ENCODE data around the gene DAP3. TPM values are rescaled to one million over a fixed set of nuclear protein-coding genes. Genes with fewer than 3 reads are reported as not detected.
"Not testable (repeated sequence)": the region's sequence is repeated elsewhere in the genome, so short reads cannot be mapped to it uniquely, and the experiment has no call there.

Gene DAP3
- total and polyA plus RNA-seq, 9 of the 15 experiments (the other 6 are each of a cell fraction or from before 2014, with no cell fraction given) = 155 to 484 (median 298) TPM

DNA sequence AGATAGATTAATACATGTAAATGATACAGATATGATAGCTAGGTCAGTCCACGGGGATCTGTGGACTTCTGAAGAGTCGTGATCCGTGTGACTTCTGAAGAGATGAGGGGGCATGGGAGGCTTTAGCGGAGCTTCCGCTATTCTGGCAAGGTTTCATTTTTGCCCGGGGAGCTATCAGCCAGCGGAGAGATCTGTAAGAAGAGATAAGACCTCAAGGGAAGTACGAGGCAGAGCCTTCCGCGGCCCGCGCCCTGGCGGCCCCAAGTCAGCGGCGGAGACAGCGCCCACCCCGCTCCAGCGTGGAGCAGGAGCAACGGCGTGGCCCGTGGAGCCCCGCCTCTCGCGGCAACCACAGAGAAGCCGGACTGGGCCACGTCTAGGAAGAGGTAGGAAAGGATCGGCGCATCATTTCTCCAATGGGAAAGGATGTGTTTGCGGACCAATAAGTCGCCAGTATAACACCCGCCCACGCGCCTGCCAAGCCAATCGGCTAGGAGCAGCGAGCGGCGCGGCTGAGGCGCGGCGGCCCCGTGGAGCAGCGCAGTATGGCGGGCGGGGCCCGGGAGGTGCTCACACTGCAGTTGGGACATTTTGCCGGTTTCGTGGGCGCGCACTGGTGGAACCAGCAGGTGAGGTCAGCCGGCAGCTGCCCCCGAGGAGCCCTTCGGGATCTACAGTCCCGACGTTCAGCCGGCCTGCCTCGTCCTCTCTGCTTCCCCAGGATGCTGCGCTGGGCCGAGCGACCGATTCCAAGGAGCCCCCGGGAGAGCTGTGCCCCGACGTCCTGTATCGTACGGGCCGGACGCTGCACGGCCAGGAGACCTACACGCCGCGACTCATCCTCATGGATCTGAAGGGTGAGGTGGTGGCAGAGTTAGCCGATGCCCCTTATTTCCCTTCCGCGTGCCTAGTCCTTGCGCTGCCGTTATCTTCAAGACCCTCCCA is 56.7 kb downstream of the DAP3 start (continued):
- peak; percentile 44; the same call in 1 of the 2 replicates for TF ChIP-seq NBN (IDR thresholded peaks at IDR 0.05; ENCODE audit: low read depth)
- TF ChIP-seq, protein P1, sequence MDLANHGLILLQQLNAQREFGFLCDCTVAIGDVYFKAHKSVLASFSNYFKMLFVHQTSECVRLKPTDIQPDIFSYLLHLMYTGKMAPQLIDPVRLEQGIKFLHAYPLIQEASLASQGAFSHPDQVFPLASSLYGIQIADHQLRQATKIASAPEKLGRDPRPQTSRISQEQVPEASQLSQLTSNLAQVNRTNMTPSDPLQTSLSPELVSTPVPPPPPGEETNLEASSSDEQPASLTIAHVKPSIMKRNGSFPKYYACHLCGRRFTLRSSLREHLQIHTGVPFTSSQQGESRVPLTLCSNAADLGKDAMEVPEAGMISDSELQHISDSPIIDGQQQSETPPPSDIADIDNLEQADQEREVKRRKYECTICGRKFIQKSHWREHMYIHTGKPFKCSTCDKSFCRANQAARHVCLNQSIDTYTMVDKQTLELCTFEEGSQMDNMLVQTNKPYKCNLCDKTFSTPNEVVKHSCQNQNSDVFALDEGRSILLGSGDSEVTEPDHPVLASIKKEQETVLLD (IDR thresholded peaks at IDR 0.05) = peak; percentile 40; the same call in 1 of the 2 replicates
- TF ChIP-seq, protein P2, sequence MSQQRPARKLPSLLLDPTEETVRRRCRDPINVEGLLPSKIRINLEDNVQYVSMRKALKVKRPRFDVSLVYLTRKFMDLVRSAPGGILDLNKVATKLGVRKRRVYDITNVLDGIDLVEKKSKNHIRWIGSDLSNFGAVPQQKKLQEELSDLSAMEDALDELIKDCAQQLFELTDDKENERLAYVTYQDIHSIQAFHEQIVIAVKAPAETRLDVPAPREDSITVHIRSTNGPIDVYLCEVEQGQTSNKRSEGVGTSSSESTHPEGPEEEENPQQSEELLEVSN (IDR thresholded peaks at IDR 0.05; ENCODE audit: borderline replicate concordance in 1 of 2, extremely low read depth in 1 of 2, insufficient read depth in 1 of 2, insufficient read length in 1 of 2, low read depth in 1 of 2, low read length in 1 of 2, poor library complexity in 1 of 2, severe bottlenecking in 1 of 2) = peak in 1 of 2 experiments; percentile 38
- TF ChIP-seq, protein P3, sequence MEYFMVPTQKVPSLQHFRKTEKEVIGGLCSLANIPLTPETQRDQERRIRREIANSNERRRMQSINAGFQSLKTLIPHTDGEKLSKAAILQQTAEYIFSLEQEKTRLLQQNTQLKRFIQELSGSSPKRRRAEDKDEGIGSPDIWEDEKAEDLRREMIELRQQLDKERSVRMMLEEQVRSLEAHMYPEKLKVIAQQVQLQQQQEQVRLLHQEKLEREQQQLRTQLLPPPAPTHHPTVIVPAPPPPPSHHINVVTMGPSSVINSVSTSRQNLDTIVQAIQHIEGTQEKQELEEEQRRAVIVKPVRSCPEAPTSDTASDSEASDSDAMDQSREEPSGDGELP (CRISPR knock-in tag; IDR thresholded peaks at IDR 0.05; ENCODE audit: borderline replicate concordance) = peak; percentile 80
- TF ChIP-seq ZBTB7A (IDR thresholded peaks at IDR 0.05; ENCODE audit: borderline replicate concordance, control insufficient read depth, low read depth, low read length) = peak; percentile 68; the same call in 1 of the 2 replicates
- peak; percentile 54; the same call in 1 of the 2 replicates for TF ChIP-seq KLF6 (CRISPR knock-in tag; IDR thresholded peaks at IDR 0.05; ENCODE audit: borderline replicate concordance)
- peak; percentile 90 for TF ChIP-seq CCNT2 (IDR thresholded peaks at IDR 0.05; ENCODE audit: borderline replicate concordance, extremely low read depth, insufficient read length, low read depth, low read length)
- TF ChIP-seq, protein P4, sequence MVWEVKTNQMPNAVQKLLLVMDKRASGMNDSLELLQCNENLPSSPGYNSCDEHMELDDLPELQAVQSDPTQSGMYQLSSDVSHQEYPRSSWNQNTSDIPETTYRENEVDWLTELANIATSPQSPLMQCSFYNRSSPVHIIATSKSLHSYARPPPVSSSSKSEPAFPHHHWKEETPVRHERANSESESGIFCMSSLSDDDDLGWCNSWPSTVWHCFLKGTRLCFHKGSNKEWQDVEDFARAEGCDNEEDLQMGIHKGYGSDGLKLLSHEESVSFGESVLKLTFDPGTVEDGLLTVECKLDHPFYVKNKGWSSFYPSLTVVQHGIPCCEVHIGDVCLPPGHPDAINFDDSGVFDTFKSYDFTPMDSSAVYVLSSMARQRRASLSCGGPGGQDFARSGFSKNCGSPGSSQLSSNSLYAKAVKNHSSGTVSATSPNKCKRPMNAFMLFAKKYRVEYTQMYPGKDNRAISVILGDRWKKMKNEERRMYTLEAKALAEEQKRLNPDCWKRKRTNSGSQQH (CRISPR knock-in tag; IDR thresholded peaks at IDR 0.05) = 0 out of 2 replicates have a peak, but pooled peaks have one; percentile 43
- TF ChIP-seq PHF8 (IDR thresholded peaks at IDR 0.05; ENCODE audit: borderline replicate concordance, low read length) = peak; percentile 66; the same call in 1 of the 2 replicates
- TF ChIP-seq ELF4 (CRISPR knock-in tag; IDR thresholded peaks at IDR 0.05) = 0 out of 2 replicates have a peak, but pooled peaks have one; percentile 14
- TF ChIP-seq SPI1 (IDR thresholded peaks at IDR 0.05; ENCODE audit: borderline replicate concordance, low read depth, low read length) = 0 out of 2 replicates have a peak, but pooled peaks have one; percentile 17
- TF ChIP-seq POLR2AphosphoS5 (IDR thresholded peaks at IDR 0.05; ENCODE audit: control insufficient read depth, insufficient read depth, low read depth, low read length) = peak; percentile 63; the same call in 1 of the 2 replicates
- TF ChIP-seq DMBX1 (CRISPR knock-in tag; IDR thresholded peaks at IDR 0.05; ENCODE audit: borderline replicate concordance) = 0 out of 2 replicates have a peak, but pooled peaks have one; percentile 53
- TF ChIP-seq MYC (IDR thresholded peaks at IDR 0.05; ENCODE audit: low read depth, low read length) = peak; percentile 92
- TF ChIP-seq MYC (CRISPR knock-in tag; IDR thresholded peaks at IDR 0.05; ENCODE audit: borderline replicate concordance, low read depth) = not testable (repeated sequence)
- TF ChIP-seq, protein P5, sequence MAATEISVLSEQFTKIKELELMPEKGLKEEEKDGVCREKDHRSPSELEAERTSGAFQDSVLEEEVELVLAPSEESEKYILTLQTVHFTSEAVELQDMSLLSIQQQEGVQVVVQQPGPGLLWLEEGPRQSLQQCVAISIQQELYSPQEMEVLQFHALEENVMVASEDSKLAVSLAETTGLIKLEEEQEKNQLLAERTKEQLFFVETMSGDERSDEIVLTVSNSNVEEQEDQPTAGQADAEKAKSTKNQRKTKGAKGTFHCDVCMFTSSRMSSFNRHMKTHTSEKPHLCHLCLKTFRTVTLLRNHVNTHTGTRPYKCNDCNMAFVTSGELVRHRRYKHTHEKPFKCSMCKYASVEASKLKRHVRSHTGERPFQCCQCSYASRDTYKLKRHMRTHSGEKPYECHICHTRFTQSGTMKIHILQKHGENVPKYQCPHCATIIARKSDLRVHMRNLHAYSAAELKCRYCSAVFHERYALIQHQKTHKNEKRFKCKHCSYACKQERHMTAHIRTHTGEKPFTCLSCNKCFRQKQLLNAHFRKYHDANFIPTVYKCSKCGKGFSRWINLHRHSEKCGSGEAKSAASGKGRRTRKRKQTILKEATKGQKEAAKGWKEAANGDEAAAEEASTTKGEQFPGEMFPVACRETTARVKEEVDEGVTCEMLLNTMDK (IDR thresholded peaks at IDR 0.05; ENCODE audit: borderline replicate concordance, insufficient read depth, low read depth, low read length, poor library complexity, severe bottlenecking) = peak; percentile 37
